ENCODE results near the gene PLET1. TPM values are rescaled to one million over a fixed set of nuclear protein-coding genes. Genes with fewer than 3 reads are reported as not detected.

The PLET1 gene
- total RNA-seq, 1 donor from 2014 or later, result not detected

- Histone ChIP-seq H3K4me1 (no peaks in the 10 kb centered on the region), H3K79me2 (ENCODE audit: low read depth) (no peaks in the 10 kb centered on the region), H4K20me1 (ENCODE audit: low read depth) (no peaks in the 10 kb centered on the region), H3K9ac (no peak overlapping the region), H3K4me3 (no peak overlapping the region), H3F3A (ENCODE audit: low read depth) (no peaks in the 10 kb centered on the region), H3K36me3 (no peaks in the 10 kb centered on the region), H3K27me3 (no peaks in the 10 kb centered on the region), H2AFZ (replicated peaks) (no peak overlapping the region), H3K27ac (no peak overlapping the region), H3K4me2 (no peak overlapping the region), H3K9me3 (ENCODE audit: low read depth) (no peaks in the 10 kb centered on the region)
- Mint-ChIP-seq H3K27me3 (ENCODE audit: insufficient read depth, low read depth) (no peaks in the 10 kb centered on the region), H3K4me1 (no peaks in the 10 kb centered on the region), H3K4me3 (no peak overlapping the region), H3K27ac (no peak overlapping the region), H3K9me3 (no peaks in the 10 kb centered on the region), H3K36me3 (no peaks in the 10 kb centered on the region)
- DNase-seq (ENCODE audit: low spot score), result no peak
- no peak for TF ChIP-seq EZH2phosphoT487 (IDR thresholded peaks at IDR 0.05)
- TF ChIP-seq EZH2 (IDR thresholded peaks at IDR 0.05), result no peak
- no peak for TF ChIP-seq CTCF (IDR thresholded peaks at IDR 0.05)
Observed at GRCh38 chr11:112265659-112266409, 5.2 kb upstream of the PLET1 start.

GRCh38 chr11:112255067-112255720 is 5.5 kb downstream of the PLET1 start:
- no peaks in the 10 kb centered on the region for H3K36me3 ChIP-seq
- H3K4me1 Mint-ChIP-seq, result no peaks in the 10 kb centered on the region
- H3K36me3 Mint-ChIP-seq, result no peaks in the 10 kb centered on the region
- H3K79me2 ChIP-seq (ENCODE audit: low read depth), result no peaks in the 10 kb centered on the region
- TF ChIP-seq EZH2phosphoT487 (IDR thresholded peaks at IDR 0.05) (no peak), EZH2 (IDR thresholded peaks at IDR 0.05) (no peak), CTCF (IDR thresholded peaks at IDR 0.05) (no peak)
- H3K27me3 ChIP-seq, result no peaks in the 10 kb centered on the region
- no peaks in the 10 kb centered on the region for H3K9me3 ChIP-seq (ENCODE audit: low read depth)
- DNase-seq (ENCODE audit: low spot score), result no peak
- H3K27ac Mint-ChIP-seq, result no peak overlapping the region
- peaks cover 2% of the 10 kb centered on the region for H3K27me3 Mint-ChIP-seq (ENCODE audit: insufficient read depth, low read depth)
- H2AFZ ChIP-seq (replicated peaks), result no peak overlapping the region
- no peak overlapping the region for H3K9ac ChIP-seq
- no peaks in the 10 kb centered on the region for H3F3A ChIP-seq (ENCODE audit: low read depth)
- H3K4me1 ChIP-seq, result no peaks in the 10 kb centered on the region
- no peaks in the 10 kb centered on the region for H3K9me3 Mint-ChIP-seq
- no peaks in the 10 kb centered on the region for H4K20me1 ChIP-seq (ENCODE audit: low read depth)
- H3K4me2 ChIP-seq, result no peak overlapping the region
- H3K27ac ChIP-seq, result no peak overlapping the region
- no peak overlapping the region for H3K4me3 Mint-ChIP-seq
- H3K4me3 ChIP-seq, result no peak overlapping the region

GRCh38 chr11:112253605-112254242 is 6.9 kb downstream of the PLET1 start:
- H3K4me3 ChIP-seq, result no peak overlapping the region
- no peaks in the 10 kb centered on the region for H3F3A ChIP-seq (ENCODE audit: low read depth)
- Mint-ChIP-seq H3K27ac (no peak overlapping the region), H3K9me3 (no peaks in the 10 kb centered on the region), H3K4me1 (no peaks in the 10 kb centered on the region), H3K27me3 (ENCODE audit: insufficient read depth, low read depth) (peaks cover 2% of the 10 kb centered on the region), H3K36me3 (no peaks in the 10 kb centered on the region), H3K4me3 (no peak overlapping the region)
- H3K4me1 ChIP-seq, result no peaks in the 10 kb centered on the region
- no peak for DNase-seq (ENCODE audit: low spot score)
- no peaks in the 10 kb centered on the region for H3K36me3 ChIP-seq
- H3K9ac ChIP-seq, result no peak overlapping the region
- H3K27ac ChIP-seq, result no peak overlapping the region
- no peaks in the 10 kb centered on the region for H3K79me2 ChIP-seq (ENCODE audit: low read depth)
- H3K4me2 ChIP-seq, result no peak overlapping the region
- TF ChIP-seq CTCF (IDR thresholded peaks at IDR 0.05) (no peak), EZH2 (IDR thresholded peaks at IDR 0.05) (no peak), EZH2phosphoT487 (IDR thresholded peaks at IDR 0.05) (no peak)
- no peaks in the 10 kb centered on the region for H3K9me3 ChIP-seq (ENCODE audit: low read depth)
- H4K20me1 ChIP-seq (ENCODE audit: low read depth), result no peaks in the 10 kb centered on the region
- no peak overlapping the region for H2AFZ ChIP-seq (replicated peaks)
- H3K27me3 ChIP-seq, result no peaks in the 10 kb centered on the region
